Breast epithelium (tissue), 3 donors: Measurements from ENCODE around the gene EPX.

Source experiments
- CTCF ChIP-seq, 3 donors: fragments of 450-650 bp; IDR thresholded peaks; one replicate each; pipeline ENCODE4 v1.5.1; 2016 to 2017; ENCODE audit warnings: antibody characterized with exemption in 3 of 3, mild to moderate bottlenecking in 3 of 3, moderate library complexity in 3 of 3
- POLR2A ChIP-seq: fragments of 450-650 bp; IDR thresholded peaks from one replicate; pipeline ENCODE4 v1.6.1; 2016; ENCODE audit warnings: antibody characterized with exemption, mild to moderate bottlenecking, moderate library complexity

GRCh38 chr17:58242171-58242784 is 49.8 kb downstream of the EPX start:
- TF ChIP-seq CTCF (IDR thresholded peaks at IDR 0.05) (no peak), POLR2A (no peak)
